GM18499 (cell line): Measurements from ENCODE around the gene INKA1.
"Not testable (repeated sequence)": the region's sequence is repeated elsewhere in the genome, so short reads cannot be mapped to it uniquely, and the experiment has no call there.

Experiments
- ATAC-seq: cut with Tn5 transposase; IDR thresholded peaks from one replicate; pipeline ENCODE4 v1.9.1; 2021; ENCODE audit warnings: moderate number of reproducible peaks; ENCODE audit not compliant: insufficient read depth, unreplicated experiment

Gene INKA1

GRCh38 chr3:49805897-49806701, 3.0 kb downstream of the INKA1 start:
- ATAC-seq = no peak

- ATAC-seq = no peak
Observed at GRCh38 chr3:49806850-49807249, 3.8 kb downstream of the INKA1 start.

GRCh38 chr3:49807431-49808114, 4.5 kb downstream of the INKA1 start:
- ATAC-seq = no peak

GRCh38 chr3:49812916-49813496, 9.9 kb downstream of the INKA1 start:
- no peak for ATAC-seq

GRCh38 chr3:49813497-49814174, 10.6 kb downstream of the INKA1 start, which contains the start of gene UBA7:
UBA7 (minus strand) TSS chr3:49813953; CDS start chr3:49813787, 166 bp downstream.
- no peak for ATAC-seq

GRCh38 chr3:49823131-49823530, 20.1 kb downstream of the INKA1 start:
- not testable (repeated sequence) for ATAC-seq

DNA sequence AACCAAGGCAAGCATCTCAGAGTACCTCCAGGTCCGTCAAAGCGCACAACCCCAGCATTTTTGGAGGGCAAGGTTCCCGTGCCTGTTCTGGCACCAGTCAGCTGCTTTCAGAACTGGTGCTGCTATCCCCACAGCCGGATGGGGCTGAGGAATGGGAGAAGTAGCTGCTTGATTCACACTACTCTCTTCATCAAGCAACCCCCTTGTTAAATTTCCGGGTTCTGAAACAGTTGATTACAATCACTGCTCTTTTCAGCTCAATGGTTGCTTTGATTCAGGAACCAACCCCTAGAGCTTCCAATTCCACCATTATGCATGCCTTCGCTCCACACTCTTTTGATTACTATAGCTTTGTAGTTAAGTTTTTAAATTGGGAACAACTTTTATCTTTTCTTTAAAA, 23.0 kb downstream of the INKA1 start:
- ATAC-seq = no peak

DNA sequence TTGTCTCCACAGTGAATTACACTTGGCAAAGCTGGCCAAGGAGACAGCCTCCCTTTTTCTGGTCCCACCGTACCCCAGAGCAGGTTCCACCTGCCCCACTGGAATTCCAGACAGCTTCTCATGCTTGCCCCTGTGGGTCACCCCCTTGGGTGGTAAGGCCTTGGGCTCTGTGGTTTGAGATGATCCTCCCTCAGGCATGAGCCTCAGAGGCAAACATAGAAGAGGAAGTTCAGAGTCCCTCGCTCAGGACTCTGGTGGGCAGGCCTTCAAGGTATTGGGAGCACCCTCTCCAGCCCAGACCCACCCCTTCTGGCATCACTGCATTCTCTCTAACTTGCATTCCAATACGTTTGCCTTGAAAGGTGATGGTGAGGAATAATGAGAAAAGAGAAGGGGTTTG, 28.3 kb downstream of the INKA1 start:
- ATAC-seq = no peak

GRCh38 chr3:49839193-49839809, 36.2 kb downstream of the INKA1 start:
- ATAC-seq = no peak

DNA sequence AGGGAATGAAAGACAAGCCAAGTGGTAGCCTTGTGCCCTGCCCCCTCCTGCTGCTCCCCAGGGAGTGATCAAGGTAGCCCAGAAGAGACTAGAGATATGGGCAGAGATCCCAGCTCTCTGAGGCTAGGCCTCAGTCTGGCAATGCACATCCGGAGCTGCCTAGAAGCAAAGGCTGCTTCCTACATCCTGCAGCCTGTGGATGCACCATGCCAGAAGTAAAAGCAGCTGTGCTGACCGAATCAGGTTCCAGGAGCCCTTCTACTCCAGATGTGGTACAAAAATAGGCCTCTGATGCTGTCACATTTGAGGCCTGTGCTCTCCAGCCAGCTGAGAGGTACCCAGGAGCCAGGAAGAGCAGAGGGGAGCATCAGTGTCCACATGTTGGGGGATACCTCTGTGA, 37.3 kb downstream of the INKA1 start:
- no peak for ATAC-seq

DNA sequence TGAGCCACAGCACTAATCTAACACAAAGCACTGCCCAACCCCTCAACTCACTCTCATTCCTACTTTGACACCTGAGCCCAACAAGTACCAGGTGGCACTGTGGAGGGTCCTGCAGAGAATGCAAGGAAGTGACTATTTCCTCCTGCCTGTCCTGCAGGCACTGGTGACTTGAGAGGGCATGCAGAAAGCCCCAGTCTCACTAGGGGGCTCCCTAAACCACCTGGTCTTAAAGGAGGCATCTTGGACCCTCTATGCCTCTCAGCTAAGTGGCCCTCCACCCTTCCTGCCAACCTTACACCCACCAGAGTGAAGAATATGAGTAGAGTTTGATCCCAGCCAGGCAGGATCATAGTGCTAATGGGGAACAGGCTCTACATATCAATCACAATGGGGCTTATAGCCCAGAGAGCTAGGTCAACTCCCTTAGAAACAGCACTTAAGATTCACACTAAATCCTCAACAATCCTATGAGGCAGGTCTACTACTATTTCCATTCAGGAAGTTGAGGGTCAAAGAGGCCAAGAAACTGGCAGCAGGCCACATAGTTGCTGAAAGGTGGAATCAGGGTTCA, 38.1 kb downstream of the INKA1 start:
- ATAC-seq = no peak

DNA sequence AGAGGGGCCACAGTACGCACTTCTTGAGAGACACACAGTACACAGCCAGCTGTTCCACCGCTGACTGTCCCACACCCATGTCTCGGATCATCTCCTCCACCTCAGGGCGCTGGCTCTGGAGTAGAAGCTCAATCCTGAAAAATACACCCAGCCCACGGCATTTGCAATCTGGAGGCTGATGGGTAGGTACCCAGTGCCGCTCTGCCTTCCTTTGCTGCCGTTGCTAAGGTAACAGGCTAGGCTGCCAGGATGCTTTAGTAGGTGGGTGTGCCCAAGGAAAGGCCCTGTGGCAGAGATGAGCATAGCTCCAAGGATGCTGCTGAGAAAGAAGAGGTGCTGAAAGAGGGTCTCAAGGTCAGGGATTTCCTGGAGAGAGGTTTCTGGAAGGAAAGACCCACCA, 38.7 kb downstream of the INKA1 start:
- no peak for ATAC-seq

GRCh38 chr3:49842843-49843517, 39.9 kb downstream of the INKA1 start:
- no peak for ATAC-seq

- ATAC-seq = no peak
Observed at GRCh38 chr3:49844464-49845183, 41.6 kb downstream of the INKA1 start.

GRCh38 chr3:49845694-49846093, 42.6 kb downstream of the INKA1 start:
- no peak for ATAC-seq
